ENCODE measurements around the gene HYAL4. TPM values are rescaled to one million over a fixed set of nuclear protein-coding genes. Genes with fewer than 3 reads are reported as not detected.
"Not testable (repeated sequence)": the region's sequence is repeated elsewhere in the genome, so short reads cannot be mapped to it uniquely, and the experiment has no call there.

The HYAL4 gene, protein sequence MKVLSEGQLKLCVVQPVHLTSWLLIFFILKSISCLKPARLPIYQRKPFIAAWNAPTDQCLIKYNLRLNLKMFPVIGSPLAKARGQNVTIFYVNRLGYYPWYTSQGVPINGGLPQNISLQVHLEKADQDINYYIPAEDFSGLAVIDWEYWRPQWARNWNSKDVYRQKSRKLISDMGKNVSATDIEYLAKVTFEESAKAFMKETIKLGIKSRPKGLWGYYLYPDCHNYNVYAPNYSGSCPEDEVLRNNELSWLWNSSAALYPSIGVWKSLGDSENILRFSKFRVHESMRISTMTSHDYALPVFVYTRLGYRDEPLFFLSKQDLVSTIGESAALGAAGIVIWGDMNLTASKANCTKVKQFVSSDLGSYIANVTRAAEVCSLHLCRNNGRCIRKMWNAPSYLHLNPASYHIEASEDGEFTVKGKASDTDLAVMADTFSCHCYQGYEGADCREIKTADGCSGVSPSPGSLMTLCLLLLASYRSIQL
- polyA plus RNA-seq (2014; cell fraction: cytosol; rRNA removed): not detected in 2 replicates
- 0.08 TPM in 1 of 2 replicates, not detected in the other for polyA plus RNA-seq (2014; cell fraction: nucleus; rRNA removed)

DNA sequence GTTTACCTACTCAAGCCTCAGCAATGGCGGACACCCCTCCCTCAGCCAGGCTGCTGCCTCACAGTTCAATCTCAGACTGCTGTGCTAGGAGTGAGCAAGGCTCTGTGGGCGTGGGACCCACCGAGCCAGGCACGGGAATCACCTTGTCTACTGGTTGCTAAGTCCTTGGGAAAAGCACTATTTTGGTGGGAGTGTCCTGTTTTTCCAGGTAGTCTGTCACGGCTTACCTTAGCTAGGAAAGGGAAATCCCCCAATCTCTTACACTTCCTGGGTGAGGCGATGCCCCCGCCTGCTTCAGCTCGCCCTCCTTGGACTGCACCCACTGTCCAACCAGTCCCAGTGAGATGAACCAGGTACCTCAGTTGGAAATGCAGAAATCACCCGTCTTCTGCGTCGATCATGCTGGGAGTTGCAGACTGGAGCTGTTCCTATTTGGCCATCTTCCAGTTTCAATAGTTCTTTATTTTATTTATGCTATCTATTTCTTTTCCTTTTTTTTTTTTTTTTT, at the start of gene HYAL4:
HYAL4 (plus strand) TSS at position 458 of the 508 bp plus-strand sequence. CDS start 23,105 bp downstream, outside the sequence.
- no peak for DNase-seq (ENCODE audit: low spot score)

DNA sequence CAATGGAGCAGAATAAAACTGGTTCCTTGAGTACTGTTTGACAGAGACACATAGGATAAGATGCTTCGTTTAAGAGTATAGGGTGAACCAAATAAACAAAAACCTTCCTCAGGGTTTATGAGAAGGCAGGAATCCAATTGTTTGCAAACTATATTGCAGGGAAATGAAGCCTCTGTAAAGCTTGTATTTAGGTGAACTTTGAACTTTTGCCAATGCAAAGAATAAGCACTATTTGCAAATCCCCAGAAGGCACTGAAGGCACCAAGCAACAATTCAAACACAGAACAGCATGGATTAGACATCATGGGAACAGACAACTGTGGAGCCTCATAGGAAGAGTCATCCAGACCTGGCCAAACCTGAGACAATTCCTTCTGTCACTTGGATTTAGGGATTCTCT, 49.1 kb upstream of the HYAL4 start:
- DNase-seq (ENCODE audit: low spot score): no peak

DNA sequence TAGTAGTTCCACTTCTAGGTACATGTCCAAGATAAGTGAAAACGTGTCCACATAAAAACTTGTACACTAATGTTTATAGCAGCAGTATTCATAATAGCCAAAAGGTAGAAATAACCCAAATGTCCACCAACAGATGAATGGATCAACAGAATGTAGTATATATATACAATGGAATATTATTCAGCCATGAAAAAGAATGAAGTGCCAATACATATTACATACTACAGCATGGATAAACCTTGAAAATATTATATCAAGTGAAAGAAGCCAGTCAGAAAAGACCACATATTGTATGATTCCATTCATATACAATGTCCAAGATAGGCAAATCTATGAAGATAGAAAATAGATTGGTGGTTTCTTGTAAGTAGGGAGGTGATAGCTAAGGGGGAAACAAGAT, 48.4 kb upstream of the HYAL4 start:
- DNase-seq (ENCODE audit: low spot score): no peak

DNA sequence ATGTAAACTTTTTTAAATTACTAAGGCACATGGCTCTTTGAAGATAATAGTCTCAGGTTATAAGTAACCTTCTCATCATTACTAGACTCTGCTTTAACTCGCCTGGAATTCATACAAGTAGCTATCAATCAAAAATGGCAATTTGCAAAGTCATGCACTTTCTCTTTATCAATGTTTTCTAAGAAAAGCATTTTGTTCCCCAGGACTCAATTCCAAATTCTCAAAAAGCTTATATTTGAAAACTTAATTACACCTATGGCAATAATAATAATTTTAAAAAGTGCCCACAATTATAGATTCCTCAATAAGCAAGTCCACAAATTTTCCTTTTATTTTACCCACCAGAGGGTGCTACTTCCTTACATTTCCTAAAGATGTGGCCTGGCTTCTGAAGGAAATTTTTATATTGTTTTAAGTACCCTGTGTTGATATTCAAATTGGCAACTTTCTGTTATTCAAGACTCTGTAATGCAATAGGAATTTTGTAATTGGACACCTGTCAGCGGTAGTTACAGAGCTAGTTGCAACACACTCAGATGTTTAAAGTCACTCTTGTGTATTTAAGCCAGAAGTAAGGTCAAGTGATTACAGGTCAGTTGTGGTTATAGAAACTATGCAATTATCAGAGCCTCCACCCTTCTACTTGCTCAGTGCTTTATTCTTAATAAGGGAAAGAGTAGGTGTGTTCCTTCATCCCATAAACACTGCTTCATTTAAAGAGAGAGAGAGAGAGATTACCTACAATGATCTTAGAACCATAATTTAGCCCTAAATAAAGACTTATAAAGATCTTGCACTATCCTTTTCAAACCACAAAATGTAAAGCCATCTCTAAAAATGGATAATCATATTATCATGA, 47.1 kb upstream of the HYAL4 start:
- DNase-seq (ENCODE audit: low spot score): peak; percentile 56

DNA sequence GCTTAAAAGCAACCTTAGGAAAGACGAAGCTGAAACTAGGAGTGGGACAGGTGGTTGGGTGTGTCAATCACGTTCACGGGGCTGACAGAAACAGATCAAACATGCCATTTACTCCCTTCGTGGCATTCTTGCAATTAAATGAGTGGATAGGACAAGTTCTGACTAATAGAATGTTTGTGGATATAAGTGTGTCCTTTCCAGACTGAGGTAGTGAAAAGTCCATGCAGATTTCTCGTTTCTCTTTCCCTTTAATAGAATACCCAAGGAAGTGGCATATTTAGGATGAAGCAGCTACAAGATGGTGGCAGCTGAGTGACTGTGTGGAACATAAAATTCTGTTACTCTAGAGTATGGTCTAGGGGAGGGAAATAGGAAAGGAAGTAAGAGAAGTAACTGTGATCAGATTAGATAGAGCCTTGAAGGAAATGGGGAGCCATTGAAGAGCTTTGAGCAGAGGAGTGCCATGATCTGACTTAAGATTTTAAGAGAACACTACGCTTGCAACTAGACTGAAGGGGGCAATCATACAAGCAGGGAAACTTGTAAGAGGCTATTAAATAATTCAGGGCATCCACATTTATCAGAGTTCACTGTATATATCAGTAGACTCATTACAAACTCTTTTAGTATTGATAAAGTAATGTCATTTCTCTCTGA, 46.3 kb upstream of the HYAL4 start:
- no peak for DNase-seq (ENCODE audit: low spot score)

DNA sequence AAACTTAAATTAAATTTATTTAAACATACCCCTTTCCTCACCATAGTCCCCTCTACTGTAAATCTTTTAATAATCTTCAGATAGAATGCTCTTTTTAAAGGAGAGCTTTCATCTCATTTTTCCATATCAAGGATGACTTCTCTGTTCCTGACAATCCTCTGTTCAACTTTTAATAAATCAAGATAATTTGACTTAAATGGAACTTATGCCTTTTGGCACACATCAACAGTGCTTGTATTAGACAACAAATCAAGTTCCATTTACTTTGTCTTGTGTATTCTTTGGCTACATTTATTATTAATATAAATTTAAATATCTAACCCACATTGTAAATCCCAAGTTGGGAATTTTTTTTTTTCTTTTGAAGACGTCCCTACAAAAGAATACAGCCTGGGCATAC, 42.7 kb upstream of the HYAL4 start:
- DNase-seq (ENCODE audit: low spot score): no peak

DNA sequence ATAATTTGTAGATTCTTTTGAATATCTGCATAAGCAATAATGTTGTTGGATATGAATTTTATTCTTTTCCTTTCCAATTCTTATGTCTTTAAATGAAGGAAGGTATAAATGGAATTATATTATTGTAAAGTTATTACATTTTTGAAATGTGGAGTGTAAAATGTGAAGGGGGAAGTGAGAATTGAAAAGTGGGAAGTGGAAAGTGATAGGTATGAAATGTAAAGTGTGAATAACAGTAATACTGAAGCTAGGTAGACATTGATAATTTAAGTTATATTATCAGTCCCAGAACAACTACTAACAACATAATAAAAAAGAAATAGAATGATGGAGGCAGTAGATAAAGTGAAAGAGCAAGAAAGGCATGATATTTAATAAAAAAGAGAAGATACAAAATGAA, 39.7 kb upstream of the HYAL4 start:
- DNase-seq (ENCODE audit: low spot score): no peak

DNA sequence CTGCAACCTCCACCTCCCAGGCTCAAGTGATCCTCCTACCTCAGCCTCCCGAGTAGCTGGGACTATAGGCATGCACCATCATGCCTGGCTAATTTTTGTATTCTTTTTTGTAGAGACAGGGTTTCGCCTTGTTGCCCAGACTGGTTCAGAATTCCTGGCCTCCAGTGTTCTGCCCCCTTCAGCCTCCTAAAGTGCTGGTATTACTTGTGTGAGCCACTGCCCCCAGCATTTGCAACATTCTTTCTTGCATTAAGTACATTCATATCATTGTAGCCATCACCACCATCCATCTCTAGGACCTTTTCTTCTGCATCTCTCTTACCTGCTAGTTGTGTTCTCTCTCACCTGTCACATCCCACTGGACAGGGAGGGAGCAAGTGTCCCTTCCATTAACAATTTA, 35.5 kb upstream of the HYAL4 start:
- no peak for DNase-seq (ENCODE audit: low spot score)

DNA sequence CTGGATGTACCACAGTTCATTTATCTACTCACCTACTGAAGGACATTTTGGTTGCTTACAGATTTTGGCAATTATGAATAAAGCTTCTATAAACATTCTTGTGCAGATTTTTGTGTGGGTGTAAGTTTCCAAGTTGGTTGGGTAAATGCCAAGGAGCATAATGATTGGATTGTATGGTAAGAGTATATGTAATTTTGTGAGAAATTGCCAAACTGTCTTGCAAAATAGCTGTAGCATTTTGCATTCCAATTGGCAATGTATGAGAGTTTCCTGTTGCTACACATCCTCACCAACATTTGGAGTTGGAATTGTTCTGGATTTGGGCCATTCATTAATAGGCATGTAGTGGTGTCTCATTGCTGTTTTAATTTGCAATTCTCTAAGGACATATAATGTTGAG, 33.9 kb upstream of the HYAL4 start:
- no peak for DNase-seq (ENCODE audit: low spot score)

DNA sequence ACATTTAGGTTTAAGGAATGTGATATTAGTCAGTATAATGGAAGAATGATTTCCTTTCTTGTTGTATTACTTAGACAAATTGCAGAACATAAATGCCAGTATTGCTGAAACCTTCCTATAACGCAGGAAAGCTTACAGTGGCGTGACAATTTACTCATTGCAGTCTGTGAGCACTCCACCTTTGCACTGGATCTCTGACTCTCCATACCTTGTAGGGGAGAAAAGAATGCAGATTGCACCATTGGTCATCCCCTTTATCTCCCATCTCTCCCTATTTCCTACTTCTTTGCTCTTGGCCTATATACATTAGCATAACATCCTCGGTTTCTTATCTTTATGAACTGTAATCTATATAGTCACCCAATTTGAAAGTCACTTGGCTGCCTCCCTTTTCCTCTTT, 28.1 kb upstream of the HYAL4 start:
- no peak for DNase-seq (ENCODE audit: low spot score)

DNA sequence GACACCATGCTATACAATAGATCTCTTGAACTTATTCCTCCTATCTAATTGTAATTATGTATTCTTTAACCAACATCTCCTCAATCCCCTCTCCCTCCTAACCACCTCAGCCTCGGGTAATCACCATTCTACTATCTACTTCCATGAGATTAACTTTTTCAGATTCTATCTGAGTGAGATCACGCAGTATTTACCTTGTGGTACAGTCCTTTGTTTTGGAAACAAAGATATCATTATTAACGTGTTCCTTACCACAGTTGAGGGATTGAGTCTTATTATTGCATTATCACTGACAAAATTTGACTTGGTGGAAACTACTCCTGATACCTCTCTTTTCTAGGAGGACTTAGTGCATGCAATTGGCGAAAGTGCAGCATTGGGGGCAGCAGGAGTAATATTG, 26.0 kb upstream of the HYAL4 start:
- DNase-seq (ENCODE audit: low spot score): no peak

DNA sequence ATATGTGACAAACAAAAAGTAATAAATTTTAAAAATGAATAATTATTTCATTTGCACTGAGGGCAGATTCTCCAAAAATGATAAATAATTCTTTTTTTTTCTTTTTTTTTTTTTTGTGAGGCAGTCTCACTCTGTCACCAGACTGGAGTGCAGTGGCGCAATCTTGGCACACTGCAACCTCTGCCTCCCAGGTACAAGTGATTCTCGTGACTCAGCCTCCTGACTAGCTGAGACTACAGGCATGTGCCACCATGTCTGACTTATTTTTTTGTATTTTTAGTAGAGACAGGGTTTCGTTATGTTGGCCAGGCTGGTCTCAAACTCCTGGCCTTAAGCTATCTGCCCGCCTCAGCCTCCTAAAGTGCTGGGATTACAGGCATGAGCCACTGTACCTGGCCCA, 25.2 kb upstream of the HYAL4 start:
- DNase-seq (ENCODE audit: low spot score): not testable (repeated sequence)

DNA sequence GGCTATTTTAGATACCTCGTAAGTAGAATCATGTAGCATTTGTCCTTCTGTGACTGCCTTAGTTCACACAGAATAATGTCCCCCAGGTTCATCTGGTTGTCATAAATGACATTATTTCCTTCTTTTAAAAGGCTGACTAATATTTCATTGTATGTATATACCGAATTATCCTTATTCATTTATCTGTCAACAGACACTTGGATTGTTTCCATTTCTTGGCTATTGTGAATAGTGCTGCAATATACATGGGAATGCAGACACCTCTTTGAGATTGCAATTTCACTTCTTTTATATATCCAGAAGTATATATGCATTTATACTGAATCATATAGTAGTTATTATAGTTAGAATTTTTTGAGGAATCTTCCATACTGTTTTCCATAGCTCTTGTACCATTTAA, 24.1 kb upstream of the HYAL4 start:
- DNase-seq (ENCODE audit: low spot score): no peak

DNA sequence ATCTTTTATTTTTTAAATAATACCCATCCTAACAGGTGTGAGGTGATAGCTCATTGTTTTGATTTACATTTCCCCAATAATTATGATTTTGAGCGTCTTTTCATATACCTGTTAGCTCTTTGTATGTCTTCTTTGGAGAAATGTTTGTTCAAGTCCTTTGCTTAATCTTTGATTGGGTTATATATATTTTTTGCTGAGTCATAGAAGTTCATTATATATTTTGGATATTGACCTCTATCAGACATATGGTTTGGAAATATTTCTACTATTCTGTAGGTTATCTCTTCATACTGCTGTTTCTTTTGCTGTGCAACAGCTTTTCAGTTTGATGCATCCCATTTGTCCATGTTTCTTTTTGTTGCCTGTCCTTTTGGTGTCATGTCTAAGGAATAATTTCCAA, 23.6 kb upstream of the HYAL4 start:
- DNase-seq (ENCODE audit: low spot score): no peak

DNA sequence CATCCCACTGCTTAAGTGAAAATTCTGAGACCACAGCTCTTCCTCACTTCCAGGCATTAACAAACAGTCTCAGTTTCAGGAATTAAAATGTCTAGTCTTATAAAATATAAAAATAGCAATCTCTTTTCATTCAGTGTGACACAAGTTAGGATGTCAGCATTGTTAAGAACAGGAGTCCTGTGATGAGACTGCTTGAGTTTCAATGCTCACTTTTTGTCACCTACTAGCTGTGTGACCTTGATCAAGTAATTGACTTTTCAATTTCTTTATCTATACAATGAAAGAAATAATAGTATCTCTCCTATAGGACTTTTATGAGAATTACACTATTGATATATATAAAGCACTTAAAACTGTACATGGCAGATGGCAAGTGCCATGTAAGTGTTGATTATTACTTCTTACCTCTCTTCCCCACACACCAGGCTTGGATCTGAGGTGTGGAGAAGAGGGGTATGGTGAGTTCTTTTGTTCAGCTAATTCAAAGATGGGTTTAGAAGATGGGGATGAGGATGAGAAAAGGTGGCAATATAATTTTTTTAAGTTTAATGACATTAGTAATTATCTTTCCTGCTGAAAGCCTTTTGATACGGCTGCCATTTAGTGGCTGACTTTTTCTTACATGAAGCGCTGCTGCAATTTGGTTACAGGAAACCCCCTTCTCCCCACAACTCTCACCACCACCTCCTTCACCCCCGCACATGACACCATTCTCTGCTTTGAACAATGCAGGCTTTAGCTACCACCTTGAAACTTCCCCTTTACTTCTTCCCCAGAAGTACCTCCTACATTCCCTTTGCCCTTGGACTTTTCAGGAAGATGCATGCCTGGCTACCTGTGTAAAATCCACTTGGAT, 20.8 kb upstream of the HYAL4 start:
- DNase-seq (ENCODE audit: low spot score): no peak

DNA sequence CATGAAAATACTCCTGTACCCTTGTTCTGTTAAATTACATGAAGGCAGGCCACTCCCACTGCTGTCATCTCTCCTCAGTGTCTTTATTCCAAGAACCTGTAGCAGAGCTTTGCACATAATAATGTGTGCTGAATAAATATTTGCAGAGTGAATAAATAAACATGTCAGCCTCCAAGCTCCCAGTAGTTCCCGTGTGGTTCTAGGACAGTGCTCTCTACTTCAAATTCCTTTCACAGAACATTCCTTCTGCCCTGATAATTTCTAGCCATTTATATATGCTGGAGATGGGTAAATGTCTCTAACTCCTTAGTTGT, 20.3 kb upstream of the HYAL4 start:
- no peak for DNase-seq (ENCODE audit: low spot score)

DNA sequence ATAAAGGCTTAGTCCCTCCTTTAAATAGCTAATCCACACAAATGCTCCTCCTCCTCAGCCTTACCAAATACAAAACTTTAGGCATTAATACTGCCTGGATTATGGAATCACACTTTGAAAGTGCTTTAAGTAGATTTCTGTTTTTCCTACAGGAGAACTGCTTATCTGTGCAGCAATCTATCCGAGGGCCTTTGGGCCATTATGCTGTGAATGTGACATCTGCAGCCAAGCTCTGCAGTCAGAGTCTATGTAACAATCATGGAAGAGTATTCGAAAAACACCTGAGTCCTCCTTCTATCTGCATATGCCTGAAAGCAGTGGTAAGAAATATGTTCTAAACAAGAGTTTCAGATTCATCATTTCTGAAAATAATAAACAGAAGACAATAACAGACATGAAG, 16.2 kb upstream of the HYAL4 start:
- DNase-seq (ENCODE audit: low spot score): peak; percentile 38

DNA sequence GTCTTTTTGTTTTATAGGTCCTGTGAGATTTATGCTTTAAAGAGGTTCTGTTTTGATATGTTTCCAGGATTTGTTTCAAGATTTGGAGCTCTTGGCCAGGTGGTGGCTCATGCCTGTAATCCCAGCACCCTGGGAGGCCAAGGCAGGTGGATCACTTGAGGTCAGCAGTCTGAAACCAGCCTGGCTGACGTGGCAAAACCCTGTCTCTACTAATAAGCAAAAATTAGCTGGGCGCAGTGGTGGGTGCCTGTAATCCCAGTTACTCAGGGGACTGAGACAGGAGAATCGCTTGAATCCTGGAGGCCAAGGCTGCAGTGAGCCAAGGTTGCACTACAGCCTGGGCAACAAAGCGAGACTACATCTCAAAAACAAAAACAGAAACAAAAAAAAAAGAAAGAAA, 8.3 kb upstream of the HYAL4 start:
- no peak for DNase-seq (ENCODE audit: low spot score)

DNA sequence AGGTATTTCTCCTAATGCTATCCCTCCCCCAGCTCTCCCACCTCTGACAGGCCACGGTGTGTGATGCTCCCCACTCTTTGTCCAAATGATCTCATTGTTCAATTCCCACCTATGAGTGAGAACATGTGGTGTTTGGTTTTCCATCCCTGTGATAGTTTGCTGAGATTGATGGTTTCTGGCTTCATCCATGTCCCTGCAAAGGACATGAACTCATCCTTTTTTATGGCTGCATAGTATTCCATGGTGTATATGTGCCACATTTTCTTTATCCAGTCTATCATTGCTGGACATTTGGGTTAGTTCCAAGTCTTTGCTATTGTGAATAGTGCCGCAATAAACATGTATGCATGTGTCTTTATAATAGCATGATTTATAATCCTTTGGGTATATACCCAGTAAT, 5.9 kb upstream of the HYAL4 start:
- DNase-seq (ENCODE audit: low spot score): not testable (repeated sequence)

DNA sequence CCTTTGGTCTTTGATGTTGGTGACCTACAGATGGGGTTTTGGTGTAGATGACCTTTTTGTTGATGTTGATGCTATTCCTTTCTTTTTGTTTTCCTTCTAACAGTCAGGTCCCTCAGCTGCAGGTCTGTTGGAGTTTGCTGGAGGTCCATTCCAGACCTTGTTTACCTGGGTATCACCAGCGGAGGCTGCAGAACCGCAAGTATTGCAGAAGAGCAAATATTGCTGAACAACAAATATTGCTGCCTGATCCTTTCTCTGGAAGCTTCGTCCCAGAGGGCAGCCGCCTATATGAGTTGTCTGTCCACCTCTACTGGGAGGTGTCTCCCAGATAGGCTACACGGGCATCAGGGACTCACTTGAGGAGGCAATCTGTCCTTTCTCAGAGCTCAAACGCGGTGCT, 827 bp upstream of the HYAL4 start:
- DNase-seq (ENCODE audit: low spot score): not testable (repeated sequence)

DNA sequence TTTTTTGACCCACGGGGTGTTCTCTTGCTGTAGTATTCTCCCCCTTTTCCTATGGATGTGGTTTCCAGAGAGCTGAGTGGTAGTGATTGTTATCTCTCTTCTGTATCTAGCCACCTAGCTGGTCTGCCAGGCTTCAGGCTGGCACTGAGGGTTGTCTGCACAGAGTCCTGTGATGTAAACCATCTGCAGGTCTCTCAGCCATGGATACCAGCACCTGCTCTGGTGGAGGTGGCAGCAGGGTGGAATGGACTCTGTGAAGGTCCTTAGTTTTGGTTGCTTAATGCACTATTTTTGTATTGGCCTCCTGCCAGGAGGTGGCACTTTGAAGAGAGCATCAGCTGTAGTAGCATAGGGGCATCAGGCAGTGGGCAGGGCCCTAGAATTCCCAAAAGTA, 851 bp downstream of the HYAL4 start:
- DNase-seq (ENCODE audit: low spot score): no peak

All from SK-N-DZ (cell line).